Omental fat pad (tissue), 4 donors: Measurements from ENCODE around the gene ANKFN1. TPM values are rescaled to one million over a fixed set of nuclear protein-coding genes. Genes with fewer than 3 reads are reported as not detected.
A peak's percentile ranks its signal among the peaks of the same experiment; 100 is the strongest.

ENCODE experiments used
- ATAC-seq: fragments of 150-250 bp; one replicate; pipeline ENCODE4 v1.9.1; 2016; ENCODE audit warnings: mild to moderate bottlenecking, moderate library complexity; ENCODE audit not compliant: low FRiP score
- DNase-seq: peaks from one replicate; pipeline ENCODE4 v3.0.0-alpha.2; 2019; ENCODE audit warnings: low spot score
- CTCF ChIP-seq, 3 donors: fragments of 450-650 bp; IDR thresholded peaks; one replicate each; pipeline ENCODE4 v1.5.1; 2016 to 2017; ENCODE audit warnings: antibody characterized with exemption in 3 of 3, mild to moderate bottlenecking in 3 of 3, moderate library complexity in 2 of 3
- total RNA-seq, 4 donors: library from RNA; depleted of rRNA; stranded (reverse); fragments of >200 nt; gene quantifications; one replicate each; pipeline ENCODE4 v1.1.0, GENCODE V29; 2016

ANKFN1 gene
- total RNA-seq, 4 donors from 2014 or later: 1.7 to 3.0 (median 2.2) TPM

- DNase-seq: no peak
- no peak for ATAC-seq
- no peak for TF ChIP-seq CTCF (IDR thresholded peaks at IDR 0.05)
These were observed 5.9 kb downstream of the ANKFN1 start for GRCh38 chr17:56158915-56159825.

GRCh38 chr17:56159826-56160380 is 6.6 kb downstream of the ANKFN1 start:
- TF ChIP-seq CTCF (IDR thresholded peaks at IDR 0.05): no peak
- no peak for ATAC-seq

GRCh38 chr17:56160422-56160821 is 7.1 kb downstream of the ANKFN1 start:
- ATAC-seq: no peak
- no peak for DNase-seq
- TF ChIP-seq CTCF (IDR thresholded peaks at IDR 0.05): no peak

More at GRCh38 chr17:56159826-56160380, 6.6 kb downstream of the ANKFN1 start:
- no peak for DNase-seq

- ATAC-seq (peak; percentile 59), DNase-seq (no peak)
- TF ChIP-seq CTCF (IDR thresholded peaks at IDR 0.05): no peak
These were observed 11.9 kb downstream of the ANKFN1 start for GRCh38 chr17:56165072-56165641.

- DNase-seq: no peak
- TF ChIP-seq CTCF (IDR thresholded peaks at IDR 0.05): no peak
- no peak for ATAC-seq
These were observed 14.2 kb downstream of the ANKFN1 start for GRCh38 chr17:56167491-56167890.

- ATAC-seq: no peak
- DNase-seq: no peak
- no peak for TF ChIP-seq CTCF (IDR thresholded peaks at IDR 0.05)
These were observed 16.3 kb downstream of the ANKFN1 start for GRCh38 chr17:56169621-56170020.
